ENCODE results near the gene PBX3.

DNA sequence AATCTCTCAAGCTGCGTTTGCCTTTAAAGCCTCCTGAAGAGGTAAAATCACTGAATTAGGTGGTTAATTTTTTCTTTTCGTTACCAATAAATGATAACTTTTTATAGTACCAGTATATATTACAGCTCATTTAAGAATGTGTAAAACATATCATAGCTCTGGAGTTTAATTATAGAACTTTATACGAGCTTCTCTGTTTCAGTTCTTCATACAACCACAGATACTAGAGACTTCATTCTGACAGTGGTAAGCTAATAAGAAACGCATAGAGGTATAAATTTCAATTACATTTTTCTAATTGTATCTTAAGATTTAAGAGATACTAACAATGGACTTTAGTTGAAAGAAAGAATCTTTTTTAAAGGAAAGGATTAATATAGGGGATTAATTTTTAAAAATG is 73.9 kb downstream of the PBX3 start:
- TF ChIP-seq CTCF (optimal IDR thresholded peaks at IDR 0.05 in 1 of 3, IDR thresholded peaks at IDR 0.05 in 1 of 3, conservative IDR thresholded peaks at IDR 0.05 in 1 of 3; ENCODE audit: extremely low read depth in 1 of 3, insufficient read depth in 2 of 3, low read length in 3 of 3) (no peak), EZH2 (IDR thresholded peaks at IDR 0.05; ENCODE audit: low read length) (no peak)
